Measurements from ENCODE around the gene ZSCAN16. TPM values are rescaled to one million over a fixed set of nuclear protein-coding genes. Genes with fewer than 3 reads are reported as not detected.

Gene ZSCAN16
- total and polyA plus RNA-seq, 9 of the 15 experiments (the other 6 are each of a cell fraction or from before 2014, with no cell fraction given): 0.08 TPM; not detected in 8

- no peak for TF ChIP-seq DLX4 (CRISPR knock-in tag; IDR thresholded peaks at IDR 0.05)
- peak in 1 of 2 experiments; percentile 60; a peak in 3 of 4 replicates for TF ChIP-seq TEAD1 (CRISPR knock-in tag; IDR thresholded peaks at IDR 0.05)
- TF ChIP-seq THAP12 (CRISPR knock-in tag; IDR thresholded peaks at IDR 0.05): peak; percentile 81
- TF ChIP-seq ARID2 (IDR thresholded peaks at IDR 0.05): no peak
- peak; percentile 87 to 98; a peak in 3 of 4 replicates for TF ChIP-seq UBTF (IDR thresholded peaks at IDR 0.05; ENCODE audit: borderline replicate concordance in 1 of 2, low read depth in 2 of 2, low read length in 2 of 2)
- no peak for TF ChIP-seq RNF219 (CRISPR knock-in tag; IDR thresholded peaks at IDR 0.05)
- TF ChIP-seq PATZ1 (CRISPR knock-in tag; IDR thresholded peaks at IDR 0.05; ENCODE audit: borderline replicate concordance): no peak
- TF ChIP-seq ZNF143 (CRISPR knock-in tag; IDR thresholded peaks at IDR 0.05): no peak
- no peak; the same call in 1 of the 2 replicates for TF ChIP-seq ILF3 (IDR thresholded peaks at IDR 0.05; ENCODE audit: borderline replicate concordance)
- no peak for TF ChIP-seq BCL6 (CRISPR knock-in tag; IDR thresholded peaks at IDR 0.05)
- no peak for TF ChIP-seq ZBTB49 (CRISPR knock-in tag; IDR thresholded peaks at IDR 0.05; ENCODE audit: borderline replicate concordance)
- no peak for TF ChIP-seq KAT2B (IDR thresholded peaks at IDR 0.05; ENCODE audit: low read depth, low read length)
- peak; percentile 92 for TF ChIP-seq FOXJ2 (tag; IDR thresholded peaks at IDR 0.05)
These were observed 12.4 kb downstream of the ZSCAN16 start (continued) for GRCh38 chr6:28136585-28137504.
